OCI-LY3 (cell line): ENCODE data around the gene PPP1R17.
A peak's percentile ranks its signal among the peaks of the same experiment; 100 is the strongest.

Experiments
- H2AFZ ChIP-seq: fragments of 200-600, 300-600 bp; shearing (Covaris generic); 2 replicates; pipeline ENCODE4 v1.6.0; 2014; ENCODE audit warnings: antibody characterized with exemption, low read depth, low read length
- H3K27ac ChIP-seq: fragments of 200-600, 300-600 bp; sonication (generic); 2 replicates; pipeline ENCODE4 v1.5.1; 2014; ENCODE audit warnings: mild to moderate bottlenecking, low read length, moderate library complexity, mixed read lengths
- H3K27me3 ChIP-seq: fragments of 200-600, 300-600 bp; sonication (generic); 2 replicates; pipeline ENCODE4 v1.6.1; 2014; ENCODE audit warnings: low read depth, low read length, mixed read lengths
- H3K36me3 ChIP-seq: fragments of 200-600, 300-600 bp; sonication (generic); replicated peaks from 2 replicates; pipeline ENCODE3; 2014; ENCODE audit warnings: low read depth, low read length, mixed read lengths
- H3K4me1 ChIP-seq: fragments of 300-600, 200-600 bp; sonication (generic); 2 replicates; pipeline ENCODE4 v1.6.1; 2014; ENCODE audit warnings: low read length, mixed read lengths
- H3K4me2 ChIP-seq: fragments of 200-600, 300-600 bp; sonication (generic); 2 replicates; pipeline ENCODE4 v1.6.1; 2014; ENCODE audit warnings: low read length, mixed read lengths
- H3K4me3 ChIP-seq: fragments of 300-600, 200-600 bp; sonication (generic); 2 replicates; pipeline ENCODE4 v1.5.1; 2014; ENCODE audit warnings: antibody characterized with exemption, mild to moderate bottlenecking, low read length, moderate library complexity
- H3K79me2 ChIP-seq: fragments of 300-600, 200-600 bp; shearing (Covaris generic); 2 replicates; pipeline ENCODE4 v1.6.1; 2014; ENCODE audit warnings: mild to moderate bottlenecking, low read length, mixed read lengths
- H3K9ac ChIP-seq: fragments of 300-600, 200-600 bp; shearing (Covaris generic); 2 replicates; pipeline ENCODE4 v1.6.0; 2014; ENCODE audit warnings: mild to moderate bottlenecking, low read length, moderate library complexity
- H3K9me3 ChIP-seq: fragments of 200-600, 300-600 bp; shearing (Covaris generic); 2 replicates; pipeline ENCODE4 v1.6.1; 2014; ENCODE audit warnings: low read length, mixed read lengths; ENCODE audit not compliant: insufficient read depth
- H4K20me1 ChIP-seq: fragments of 200-600, 300-600 bp; sonication (generic); 2 replicates; pipeline ENCODE4 v1.6.1; 2016; ENCODE audit warnings: low read length, mixed read lengths; ENCODE audit not compliant: insufficient read depth
- CTCF ChIP-seq: fragments of 200-600, 300-600 bp; sonication (generic); IDR thresholded peaks from 2 replicates; pipeline ENCODE4 v1.5.1; 2014; ENCODE audit warnings: antibody characterized with exemption, low read length, low read depth
- EZH2phosphoT487 ChIP-seq: fragments of 200-600 bp; shearing (Covaris generic); IDR thresholded peaks from 2 replicates; pipeline ENCODE4 v1.6.1; 2018; ENCODE audit warnings: antibody characterized with exemption, mixed run types, low read depth

Gene PPP1R17

GRCh38 chr7:31724696-31725095 lies 37.7 kb downstream of the PPP1R17 start:
- no peaks in the 10 kb centered on the region for H3K36me3 ChIP-seq

GRCh38 chr7:31729195-31729804 lies 42.3 kb downstream of the PPP1R17 start:
- no peaks in the 10 kb centered on the region for H3K4me1 ChIP-seq
- H3K27me3 ChIP-seq = no peaks in the 10 kb centered on the region
- H3K36me3 ChIP-seq = no peaks in the 10 kb centered on the region
- H4K20me1 ChIP-seq = no peaks in the 10 kb centered on the region
- H3K4me3 ChIP-seq = no peak overlapping the region
- H3K79me2 ChIP-seq = no peaks in the 10 kb centered on the region
- H2AFZ ChIP-seq = no peak overlapping the region
- H3K9ac ChIP-seq = no peak overlapping the region
- TF ChIP-seq EZH2phosphoT487 (no peak), CTCF (no peak)
- H3K27ac ChIP-seq = no peak overlapping the region
- H3K4me2 ChIP-seq = no peak overlapping the region
- H3K9me3 ChIP-seq = no peaks in the 10 kb centered on the region

More at GRCh38 chr7:31724696-31725095, 37.7 kb downstream of the PPP1R17 start:
- Histone ChIP-seq H3K27me3 (no peaks in the 10 kb centered on the region), H3K4me3 (no peak overlapping the region), H2AFZ (no peak overlapping the region), H3K4me2 (no peak overlapping the region), H3K9ac (no peak overlapping the region), H3K79me2 (no peaks in the 10 kb centered on the region), H3K4me1 (no peaks in the 10 kb centered on the region), H3K9me3 (no peaks in the 10 kb centered on the region), H4K20me1 (no peaks in the 10 kb centered on the region), H3K27ac (no peak overlapping the region)
- no peak for TF ChIP-seq EZH2phosphoT487
- no peak for TF ChIP-seq CTCF

DNA sequence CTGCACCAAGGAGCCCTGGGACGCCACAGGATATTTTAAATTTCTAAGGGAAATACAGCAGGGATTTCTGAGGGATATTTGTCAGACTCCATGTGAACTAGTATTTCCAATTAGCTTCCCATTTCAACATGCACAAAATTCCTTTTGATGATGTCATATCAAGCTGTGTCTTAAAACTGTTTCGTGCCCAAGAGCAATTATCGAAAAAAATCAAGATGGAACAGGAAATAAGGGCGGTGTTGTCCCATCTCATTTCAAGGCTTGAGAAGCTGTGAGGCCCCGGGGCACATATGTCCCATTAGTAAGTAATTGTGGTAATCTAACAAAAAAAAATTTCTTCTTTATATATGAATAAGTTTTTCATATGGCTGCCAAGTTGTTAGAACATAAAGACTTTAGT lies 47.4 kb downstream of the PPP1R17 start:
- TF ChIP-seq CTCF = no peak
- no peak for TF ChIP-seq EZH2phosphoT487
- no peak overlapping the region for H2AFZ ChIP-seq
- no peaks in the 10 kb centered on the region for H3K79me2 ChIP-seq
- H3K27me3 ChIP-seq = no peaks in the 10 kb centered on the region
- H3K9me3 ChIP-seq = no peaks in the 10 kb centered on the region
- no peaks in the 10 kb centered on the region for H3K36me3 ChIP-seq
- no peaks in the 10 kb centered on the region for H3K4me1 ChIP-seq
- no peak overlapping the region for H3K9ac ChIP-seq
- no peak overlapping the region for H3K4me2 ChIP-seq
- H3K4me3 ChIP-seq = no peak overlapping the region
- H4K20me1 ChIP-seq = no peaks in the 10 kb centered on the region
- H3K27ac ChIP-seq = no peak overlapping the region

- Histone ChIP-seq H4K20me1 (no peaks in the 10 kb centered on the region), H3K27me3 (no peaks in the 10 kb centered on the region), H3K27ac (no peak overlapping the region), H3K9ac (no peak overlapping the region), H3K9me3 (no peaks in the 10 kb centered on the region), H3K36me3 (no peaks in the 10 kb centered on the region), H2AFZ (no peak overlapping the region), H3K79me2 (no peaks in the 10 kb centered on the region), H3K4me3 (no peak overlapping the region), H3K4me2 (no peak overlapping the region), H3K4me1 (no peaks in the 10 kb centered on the region)
- peak; percentile 65 for TF ChIP-seq CTCF
- TF ChIP-seq EZH2phosphoT487 = no peak
Observed at GRCh38 chr7:31735991-31736982, 49.3 kb downstream of the PPP1R17 start.
